K562 (cell line): ENCODE results near the gene CTF1. TPM values are rescaled to one million over a fixed set of nuclear protein-coding genes. Genes with fewer than 3 reads are reported as not detected.

ENCODE experiments used
- BACH1 ChIP-seq: fragments of 200-800 bp; sonication (Bioruptor generic); IDR thresholded peaks from 2 replicates; pipeline ENCODE4 v1.6.1; 2016; ENCODE audit warnings: missing genetic modification characterization, missing compliant biosample characterization
- BCLAF1 ChIP-seq, 2 experiments: fragments of 450-650 bp in 1 of 2; IDR thresholded peaks; 2 replicates each; pipeline ENCODE4 v1.6.1; 2011 to 2017; ENCODE audit warnings: low read depth in 2 of 2, antibody characterized with exemption in 1 of 2, borderline replicate concordance in 1 of 2, low read length in 1 of 2, mild to moderate bottlenecking in 1 of 2, mixed read lengths in 1 of 2; ENCODE audit not compliant: control insufficient read depth in 1 of 2
- CREM ChIP-seq: IDR thresholded peaks from 2 replicates; pipeline ENCODE4 v1.6.1; 2014; ENCODE audit warnings: antibody characterized with exemption, low read depth
- FOXM1 ChIP-seq, 2 experiments: fragments of 450-650 bp in 1 of 2; sonication (generic) in 1 of 2; formaldehyde crosslinking in 1 of 2; IDR thresholded peaks; 2 replicates each; pipeline versions ENCODE4 v1.6.1 to v1.9.0; 2017 to 2022; ENCODE audit warnings: low read depth in 2 of 2, mild to moderate bottlenecking in 2 of 2, missing genetic modification reagents in 1 of 2, moderate library complexity in 1 of 2
- GMEB1 ChIP-seq: fragments of 250-450 bp; sonication (Bioruptor Pico); IDR thresholded peaks from 2 replicates; pipeline ENCODE4 v1.4.0; 2020; ENCODE audit warnings: mild to moderate bottlenecking
- L3MBTL2 ChIP-seq: fragments of 450-650 bp; IDR thresholded peaks from 2 replicates; pipeline ENCODE4 v1.6.1; 2016; ENCODE audit warnings: mild to moderate bottlenecking, moderate library complexity
- MAFK ChIP-seq: IDR thresholded peaks from 2 replicates; pipeline ENCODE4 v1.6.1; 2011; ENCODE audit warnings: low read length, improper control_type of control experiment
- NFE2 ChIP-seq: IDR thresholded peaks from 2 replicates; pipeline ENCODE4 v1.6.1; 2014; ENCODE audit warnings: antibody characterized with exemption, low read depth
- RBFOX2 ChIP-seq: fragments of 200-400 bp; formaldehyde crosslinking; IDR thresholded peaks from 2 replicates; pipeline ENCODE4 v1.6.1; 2017; ENCODE audit warnings: low read depth, mild to moderate bottlenecking, low read length, moderate library complexity
- RFX1 ChIP-seq: fragments of 450-650 bp; IDR thresholded peaks from 2 replicates; pipeline ENCODE4 v1.6.1; 2016; ENCODE audit warnings: mild to moderate bottlenecking, moderate library complexity
- RFX5 ChIP-seq: IDR thresholded peaks from 2 replicates; pipeline ENCODE4 v1.6.1; 2011; ENCODE audit warnings: low read depth, mild to moderate bottlenecking, improper control_type of control experiment, low read length
- XRCC5 ChIP-seq: fragments of 200-400 bp; formaldehyde crosslinking; IDR thresholded peaks from 2 replicates; pipeline ENCODE4 v1.6.1; 2017; ENCODE audit warnings: low read depth, mild to moderate bottlenecking, low read length
- ZBTB33 ChIP-seq: sonication (generic); formaldehyde crosslinking; IDR thresholded peaks from 2 replicates; pipeline ENCODE4 v1.8.1; 2023; ENCODE audit warnings: mild to moderate bottlenecking, missing genetic modification reagents
- ZNF347 ChIP-seq: fragments of 450-650 bp; formaldehyde crosslinking; IDR thresholded peaks from 2 replicates; pipeline ENCODE4 v1.4.0; 2020; ENCODE audit warnings: low read depth, mild to moderate bottlenecking, moderate library complexity
- ZSCAN29 ChIP-seq: fragments of 450-650 bp; IDR thresholded peaks from 2 replicates; pipeline ENCODE4 v1.6.1; 2017
- polyA plus RNA-seq, 8 experiments: library from polyadenylated mRNA; depleted of rRNA in 4 of 8; stranded (reverse) in 5 of 8; unstranded in 3 of 8; fragments of >200 nt; fragmentation: Nextera tagmentation in 2 of 8; fragmentation: Illumina TruSeq in 1 of 8; extraction: Ambion mirVana in 2 of 8; extraction: Trizol in 1 of 8; gene quantifications; 2 replicates each; pipeline versions ENCODE4 v1.2.1 to v1.2.3, GENCODE V29; 2011 to 2014; ENCODE audit warnings: inconsistent platforms in 1 of 8, missing spikeins in 1 of 8
- total RNA-seq, 7 experiments: library from RNA; depleted of rRNA in 6 of 7; stranded (reverse); fragments of >200 nt in 6 of 7; fragmentation: Illumina TruSeq in 2 of 7; extraction: Trizol in 2 of 7; gene quantifications; 2 replicates each; pipeline versions ENCODE4 v1.2.1 to v1.2.3, GENCODE V29; 2011 to 2021; ENCODE audit warnings: low replicate concordance in 1 of 7
- TF ChIP-seq, protein P1 (sequence below): fragments of 450-650 bp; formaldehyde crosslinking; IDR thresholded peaks from 2 replicates; pipeline ENCODE4 v1.4.0; 2020; ENCODE audit warnings: mild to moderate bottlenecking, moderate library complexity
- TF ChIP-seq, protein P2 (sequence below): IDR thresholded peaks from 2 replicates; pipeline ENCODE4 v1.6.1; 2012; ENCODE audit warnings: low read depth, low read length, improper control_type of control experiment, borderline replicate concordance

CTF1 gene
- total and polyA plus RNA-seq, 9 of the 15 experiments (the other 6 are each of a cell fraction or from before 2014, with no cell fraction given), result 0.24 to 2.5 (median 0.44) TPM

GRCh38 chr16:30921748-30922419, 25.5 kb downstream of the CTF1 start (continued):
- no peak for TF ChIP-seq RFX1
- TF ChIP-seq ZNF347 (CRISPR knock-in tag), result no peak
- peak; percentile 71; the same call in 1 of the 2 replicates for TF ChIP-seq L3MBTL2
- TF ChIP-seq BACH1 (tag), result no peak
- TF ChIP-seq BCLAF1 (IDR thresholded peaks at IDR 0.05; ENCODE audit: borderline replicate concordance in 1 of 2, control insufficient read depth in 1 of 2, low read depth in 2 of 2, low read length in 1 of 2), result no peak
- no peak for TF ChIP-seq RFX5
- TF ChIP-seq, protein P1, sequence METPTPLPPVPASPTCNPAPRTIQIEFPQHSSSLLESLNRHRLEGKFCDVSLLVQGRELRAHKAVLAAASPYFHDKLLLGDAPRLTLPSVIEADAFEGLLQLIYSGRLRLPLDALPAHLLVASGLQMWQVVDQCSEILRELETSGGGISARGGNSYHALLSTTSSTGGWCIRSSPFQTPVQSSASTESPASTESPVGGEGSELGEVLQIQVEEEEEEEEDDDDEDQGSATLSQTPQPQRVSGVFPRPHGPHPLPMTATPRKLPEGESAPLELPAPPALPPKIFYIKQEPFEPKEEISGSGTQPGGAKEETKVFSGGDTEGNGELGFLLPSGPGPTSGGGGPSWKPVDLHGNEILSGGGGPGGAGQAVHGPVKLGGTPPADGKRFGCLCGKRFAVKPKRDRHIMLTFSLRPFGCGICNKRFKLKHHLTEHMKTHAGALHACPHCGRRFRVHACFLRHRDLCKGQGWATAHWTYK (CRISPR knock-in tag), result no peak
- TF ChIP-seq ZBTB33 (CRISPR knock-in tag), result no peak; the same call in 1 of the 2 replicates
- TF ChIP-seq, protein P2, sequence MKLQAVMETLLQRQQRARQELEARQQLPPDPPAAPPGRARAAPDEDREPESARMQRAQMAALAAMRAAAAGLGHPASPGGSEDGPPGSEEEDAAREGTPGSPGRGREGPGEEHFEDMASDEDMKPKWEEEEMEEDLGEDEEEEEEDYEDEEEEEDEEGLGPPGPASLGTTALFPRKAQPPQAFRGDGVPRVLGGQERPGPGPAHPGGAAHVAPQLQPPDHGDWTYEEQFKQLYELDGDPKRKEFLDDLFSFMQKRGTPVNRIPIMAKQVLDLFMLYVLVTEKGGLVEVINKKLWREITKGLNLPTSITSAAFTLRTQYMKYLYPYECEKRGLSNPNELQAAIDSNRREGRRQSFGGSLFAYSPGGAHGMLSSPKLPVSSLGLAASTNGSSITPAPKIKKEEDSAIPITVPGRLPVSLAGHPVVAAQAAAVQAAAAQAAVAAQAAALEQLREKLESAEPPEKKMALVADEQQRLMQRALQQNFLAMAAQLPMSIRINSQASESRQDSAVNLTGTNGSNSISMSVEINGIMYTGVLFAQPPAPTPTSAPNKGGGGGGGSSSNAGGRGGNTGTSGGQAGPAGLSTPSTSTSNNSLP, result no peak
- TF ChIP-seq XRCC5, result peak; percentile 77; the same call in 1 of the 2 replicates
- TF ChIP-seq NFE2, result no peak
- TF ChIP-seq CREM, result peak; percentile 48; the same call in 1 of the 2 replicates
- TF ChIP-seq FOXM1 (IDR thresholded peaks at IDR 0.05; ENCODE audit: low read depth), result no peak
- no peak for TF ChIP-seq FOXM1 (CRISPR knock-in tag; IDR thresholded peaks at IDR 0.05; ENCODE audit: low read depth)
- TF ChIP-seq MAFK, result no peak
- 0 out of 2 replicates have a peak, but pooled peaks have one; percentile 5 for TF ChIP-seq GMEB1 (CRISPR knock-in tag)
- TF ChIP-seq RBFOX2, result no peak
- TF ChIP-seq ZSCAN29, result no peak
